Skin epidermis (tissue), 12 donors: ENCODE measurements around the gene GLE1.

ENCODE experiments used
- H3K27ac ChIP-seq, 21 experiments: fragments of 200-600 bp; sonication (generic) in 11 of 21; one replicate each; pipeline ENCODE4 v1.5.0; 2020; ENCODE audit warnings: mild to moderate bottlenecking in 3 of 21, inconsistent platforms in 2 of 21, moderate library complexity in 2 of 21
- H3K4me3 ChIP-seq, 7 experiments: fragments of 200-600 bp; sonication (generic) in 2 of 7; one replicate each; pipeline ENCODE4 v1.5.0; 2020; ENCODE audit warnings: inconsistent platforms in 2 of 7, mild to moderate bottlenecking in 2 of 7, moderate library complexity in 1 of 7

The GLE1 gene

DNA sequence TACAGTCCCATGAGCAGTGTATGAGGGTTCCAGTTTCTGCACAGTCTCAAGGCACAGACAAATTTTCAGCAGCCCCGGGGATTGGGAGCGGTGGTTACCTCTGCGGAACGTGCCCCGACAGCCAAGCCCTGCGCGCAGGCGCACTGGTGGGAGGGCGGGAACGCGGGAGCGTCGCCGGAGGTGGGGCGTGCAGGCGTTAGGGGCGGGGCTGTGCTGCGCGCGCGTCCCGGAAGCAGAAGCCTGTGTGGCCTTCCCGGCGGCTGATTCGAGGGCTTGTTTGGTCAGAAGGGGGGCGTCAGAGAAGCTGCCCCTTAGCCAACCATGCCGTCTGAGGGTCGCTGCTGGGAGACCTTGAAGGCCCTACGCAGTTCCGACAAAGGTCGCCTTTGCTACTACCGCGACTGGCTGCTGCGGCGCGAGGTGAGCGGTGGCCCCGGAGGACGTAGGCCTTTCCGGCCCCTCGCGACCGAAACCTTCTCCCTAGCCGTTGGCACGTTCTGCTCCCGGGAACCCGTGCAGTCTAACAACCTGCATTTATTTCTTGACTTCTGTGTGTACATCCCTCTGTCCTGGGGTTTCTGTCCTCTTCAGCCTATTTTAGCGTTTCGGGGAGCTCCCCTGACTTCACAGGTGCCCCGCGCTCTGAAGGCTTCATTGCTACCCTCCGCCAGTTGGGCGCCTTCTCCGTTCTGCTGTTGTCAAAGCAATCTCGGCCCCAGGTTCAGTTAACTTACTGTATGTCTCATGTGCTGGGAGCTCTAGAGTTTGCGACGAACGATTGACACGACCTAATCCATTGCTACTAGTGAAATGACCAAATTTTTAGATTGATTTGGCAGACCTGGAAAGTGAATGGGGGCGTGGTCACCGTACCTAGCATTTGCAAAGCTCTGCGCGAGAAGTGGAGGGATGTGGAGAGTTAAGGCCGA is at the start of gene GLE1:
Gene GLE1 (plus strand): TSS at position 235 of the 929 bp plus-strand sequence. CDS start 87 bp downstream, at position 322.
- Histone ChIP-seq H3K4me3 (peak within 1 kb of the TSS; percentile 64 to 89 (median 88)), H3K27ac (peak within 1 kb of the TSS; percentile 49 to 94 (median 85))

DNA sequence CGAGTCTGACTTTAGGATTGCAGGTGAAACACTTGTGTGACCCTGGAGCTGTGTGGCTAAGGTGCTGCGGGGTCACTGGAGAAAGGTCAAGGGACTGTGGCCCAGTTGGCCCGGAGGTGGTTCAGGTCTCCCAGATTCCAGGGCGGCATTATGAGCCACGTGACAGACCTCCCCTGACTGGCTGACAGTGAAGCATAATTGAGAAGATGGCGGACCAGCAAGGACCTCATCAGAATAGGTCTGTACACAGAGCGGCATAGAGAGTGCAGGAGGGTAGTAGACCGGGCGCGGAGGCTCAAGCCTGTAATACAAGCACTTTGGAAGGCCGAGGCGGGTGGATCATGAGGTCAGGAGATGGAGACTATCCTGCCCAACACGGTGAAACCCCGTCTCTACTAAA is 49.5 kb upstream of the GLE1 start:
- H3K4me3 ChIP-seq: peak overlapping the region in 1 of 7 experiments; percentile 77

DNA sequence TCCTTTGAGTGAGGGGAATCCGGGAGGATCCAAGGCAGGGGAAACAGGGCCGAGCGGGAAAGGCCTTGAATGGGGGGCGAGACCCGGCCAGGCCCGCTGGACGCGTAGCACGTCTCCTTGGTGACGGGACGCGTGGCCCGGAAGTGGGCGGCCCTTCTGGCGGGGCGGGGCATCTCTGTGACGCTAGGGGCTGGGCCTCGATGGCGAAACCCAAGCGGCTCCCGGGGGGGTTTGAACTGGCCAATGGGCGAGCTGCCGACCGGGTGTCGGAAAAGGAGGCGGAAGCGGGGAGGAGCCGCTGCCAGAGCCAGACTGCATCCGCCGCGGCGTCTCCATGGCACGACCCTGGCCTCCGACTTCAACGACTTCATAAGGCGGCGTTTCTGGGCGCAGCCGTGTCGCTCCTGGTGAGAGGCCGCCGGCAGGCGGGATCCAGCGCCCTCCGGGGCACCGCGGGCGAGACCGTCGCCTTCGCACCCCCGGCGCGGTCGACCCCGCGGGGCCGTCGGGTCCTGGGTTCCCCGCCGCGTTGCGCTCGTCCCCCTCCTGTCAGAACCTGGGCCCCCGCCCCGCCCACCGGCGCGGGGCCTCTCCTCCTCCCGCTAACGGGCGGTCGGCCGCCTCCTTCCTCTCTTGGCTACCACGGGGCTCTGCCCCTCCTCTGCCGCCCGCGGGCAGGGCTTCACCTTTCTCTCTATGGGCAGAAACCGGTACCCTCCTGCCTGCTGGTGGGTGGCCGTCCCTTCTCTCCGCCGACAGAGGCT is 48.5 kb upstream of the GLE1 start, which contains the start of gene ODF2:
Gene ODF2 (plus strand): TSS at position 158 of the 764 bp plus-strand sequence. CDS start 86 bp downstream, at position 244.
- Histone ChIP-seq H3K27ac (peak within 1 kb of the TSS; percentile 36 to 97 (median 88)), H3K4me3 (peak within 1 kb of the TSS; percentile 69 to 100 (median 85))

More for the DNA sequence above, 49.5 kb upstream of the GLE1 start:
- peak overlapping the region in 2 of 21 experiments; percentile 73 to 86 for H3K27ac ChIP-seq

GRCh38 chr9:128456613-128457061 is 47.9 kb upstream of the GLE1 start:
- H3K27ac ChIP-seq: peak overlapping the region in 20 of 21 experiments; percentile 60 to 97 (median 88)
- peak overlapping the region; percentile 69 to 100 (median 85) for H3K4me3 ChIP-seq

DNA sequence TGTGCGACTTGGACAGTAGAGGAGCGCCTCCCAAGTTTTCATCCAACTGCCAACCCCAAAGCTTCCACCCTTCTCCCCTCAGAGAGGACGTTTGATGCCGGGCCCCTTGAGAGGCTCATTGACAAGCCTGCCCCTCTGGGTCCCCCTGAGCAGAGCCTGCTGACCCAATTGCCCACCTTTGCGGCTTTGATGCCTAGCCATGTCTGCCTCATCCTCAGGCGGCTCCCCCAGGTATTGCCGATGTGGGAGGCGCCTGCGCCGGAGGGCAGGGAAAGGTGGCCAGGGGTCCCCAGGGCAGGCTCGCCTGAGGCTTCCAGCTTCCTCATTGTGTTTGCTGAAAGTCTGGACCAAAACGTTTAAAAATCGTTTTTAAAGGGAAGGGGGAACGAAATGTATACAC is 47.3 kb upstream of the GLE1 start:
- H3K27ac ChIP-seq: peak overlapping the region in 6 of 21 experiments; percentile 44 to 97 (median 88)

DNA sequence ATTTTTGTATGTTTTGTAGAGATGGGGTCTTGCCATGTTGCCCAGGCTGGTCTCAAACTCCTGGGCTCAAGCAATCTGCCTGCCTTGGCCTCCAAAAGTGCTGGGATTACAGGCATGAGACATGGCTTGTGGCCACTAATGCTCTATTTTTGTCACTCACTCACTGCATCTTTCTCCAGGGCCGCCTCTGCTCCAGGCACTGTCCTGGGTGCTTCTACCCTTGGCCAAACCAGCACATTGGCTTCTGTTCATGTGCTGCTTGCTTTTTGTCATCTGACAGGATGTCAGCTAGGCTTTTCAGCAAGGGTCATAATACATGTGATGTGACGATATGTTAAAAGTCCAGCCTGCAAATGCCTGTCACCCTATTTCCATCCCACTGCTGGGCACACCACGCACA is 45.5 kb upstream of the GLE1 start:
- H3K27ac ChIP-seq: no peak overlapping the region
- no peak overlapping the region for H3K4me3 ChIP-seq

More for the DNA sequence above, 47.3 kb upstream of the GLE1 start:
- H3K4me3 ChIP-seq: peak overlapping the region; percentile 69 to 100 (median 85)

DNA sequence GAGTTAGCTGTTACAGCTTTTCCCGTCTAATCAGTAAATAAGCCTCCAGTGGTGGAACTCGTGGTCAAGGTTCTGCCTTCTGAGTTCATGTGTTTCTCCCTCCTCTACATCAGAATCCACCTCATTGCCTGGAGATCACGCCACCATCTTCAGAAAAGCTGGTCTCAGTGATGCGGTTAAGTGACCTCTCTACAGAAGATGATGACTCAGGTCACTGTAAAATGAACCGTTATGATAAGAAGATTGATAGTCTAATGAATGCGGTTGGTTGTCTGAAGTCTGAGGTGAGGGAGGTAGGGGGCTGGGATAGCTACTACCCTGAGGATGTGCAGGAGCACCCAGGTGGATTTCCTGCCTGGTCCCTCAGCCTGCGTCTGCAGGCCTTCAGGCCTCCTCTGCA is 35.4 kb upstream of the GLE1 start:
- Histone ChIP-seq H3K4me3 (no peak overlapping the region), H3K27ac (no peak overlapping the region)

DNA sequence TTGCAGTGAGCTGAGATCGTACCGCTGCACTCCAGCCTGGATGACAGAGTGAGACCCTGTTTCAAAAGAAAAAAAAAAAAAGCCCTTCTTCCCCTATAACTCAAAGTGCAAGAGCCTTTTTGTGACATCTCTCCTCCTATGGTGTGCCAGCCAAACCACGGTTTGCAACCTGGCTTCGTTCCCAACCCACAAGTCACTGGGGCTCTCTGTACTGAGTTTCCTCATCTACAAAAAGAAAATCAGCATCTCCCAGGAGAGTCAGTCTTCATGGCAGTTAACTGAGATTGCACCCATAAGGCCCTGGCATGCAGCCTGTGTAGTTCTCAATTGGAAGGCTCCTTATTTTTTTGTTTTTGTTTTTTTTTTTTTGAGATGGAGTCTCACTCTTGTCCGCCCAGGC is 34.0 kb upstream of the GLE1 start:
- H3K27ac ChIP-seq: no peak overlapping the region
- H3K4me3 ChIP-seq: no peak overlapping the region

GRCh38 chr9:128473104-128473503 is 31.4 kb upstream of the GLE1 start:
- H3K4me3 ChIP-seq: no peak overlapping the region
- H3K27ac ChIP-seq: no peak overlapping the region

- H3K4me3 ChIP-seq: no peak overlapping the region
These were observed 28.7 kb upstream of the GLE1 start for GRCh38 chr9:128475867-128476266.

DNA sequence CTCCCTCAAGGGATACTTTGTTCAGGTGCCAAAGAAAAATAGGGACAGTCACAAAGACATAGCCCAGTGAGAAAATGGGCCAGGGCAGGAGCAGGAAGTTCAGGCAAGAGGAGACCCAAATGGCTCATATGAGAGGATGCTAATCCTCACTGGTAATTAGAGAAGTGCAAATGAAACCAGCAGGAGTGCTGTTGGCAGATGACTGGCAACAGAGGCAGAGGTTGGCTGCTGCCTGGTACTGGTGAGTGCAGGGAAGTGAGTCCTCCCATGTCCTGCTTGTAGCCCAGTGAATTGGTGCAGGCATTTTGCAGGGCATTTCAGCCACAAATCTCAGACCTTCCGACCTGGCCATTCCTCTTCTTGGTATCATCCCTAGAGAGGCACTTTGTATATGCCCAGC is 25.3 kb upstream of the GLE1 start:
- no peak overlapping the region for H3K27ac ChIP-seq

More at GRCh38 chr9:128475867-128476266, 28.7 kb upstream of the GLE1 start:
- H3K27ac ChIP-seq: no peak overlapping the region

DNA sequence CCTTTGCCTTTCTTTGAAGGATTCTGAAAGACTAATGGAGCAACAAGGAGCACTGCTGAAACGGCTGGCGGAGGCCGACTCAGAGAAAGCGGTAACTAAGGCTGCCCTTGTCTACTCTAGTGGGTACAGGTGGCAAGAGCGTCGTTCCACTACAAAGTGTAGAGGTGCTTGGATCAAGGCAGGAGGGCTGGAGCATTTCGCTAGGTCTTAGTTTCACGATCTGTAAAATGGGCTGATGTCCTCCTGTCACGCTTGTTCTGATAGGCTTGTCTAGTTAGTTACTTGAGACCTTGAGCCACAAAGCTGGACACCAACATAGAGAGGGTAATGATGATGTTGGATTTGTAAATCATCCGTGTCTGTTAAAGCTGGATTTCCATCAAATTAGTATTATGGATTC is 23.0 kb upstream of the GLE1 start:
- Histone ChIP-seq H3K27ac (no peak overlapping the region), H3K4me3 (no peak overlapping the region)

More for the DNA sequence above, 25.3 kb upstream of the GLE1 start:
- H3K4me3 ChIP-seq: no peak overlapping the region

DNA sequence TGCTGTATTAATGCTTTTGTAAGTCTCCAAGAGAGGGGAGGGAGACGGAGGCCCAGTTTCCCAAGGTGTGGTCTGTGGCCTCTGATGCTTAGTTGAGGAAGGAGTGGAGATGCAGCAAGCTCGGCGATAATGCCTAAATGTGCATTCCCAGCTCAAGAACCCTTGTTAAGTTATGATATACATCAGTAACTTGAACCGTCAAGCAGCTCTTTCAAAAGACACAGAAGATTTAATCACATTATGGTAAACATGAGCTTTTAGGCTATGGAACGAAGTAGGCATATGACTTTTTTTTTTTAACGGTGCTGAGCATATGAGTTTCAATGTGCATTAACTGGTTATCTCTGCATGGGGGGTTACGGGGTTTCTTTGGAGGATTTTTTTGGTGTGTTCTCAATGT is 22.3 kb upstream of the GLE1 start:
- no peak overlapping the region for H3K27ac ChIP-seq

DNA sequence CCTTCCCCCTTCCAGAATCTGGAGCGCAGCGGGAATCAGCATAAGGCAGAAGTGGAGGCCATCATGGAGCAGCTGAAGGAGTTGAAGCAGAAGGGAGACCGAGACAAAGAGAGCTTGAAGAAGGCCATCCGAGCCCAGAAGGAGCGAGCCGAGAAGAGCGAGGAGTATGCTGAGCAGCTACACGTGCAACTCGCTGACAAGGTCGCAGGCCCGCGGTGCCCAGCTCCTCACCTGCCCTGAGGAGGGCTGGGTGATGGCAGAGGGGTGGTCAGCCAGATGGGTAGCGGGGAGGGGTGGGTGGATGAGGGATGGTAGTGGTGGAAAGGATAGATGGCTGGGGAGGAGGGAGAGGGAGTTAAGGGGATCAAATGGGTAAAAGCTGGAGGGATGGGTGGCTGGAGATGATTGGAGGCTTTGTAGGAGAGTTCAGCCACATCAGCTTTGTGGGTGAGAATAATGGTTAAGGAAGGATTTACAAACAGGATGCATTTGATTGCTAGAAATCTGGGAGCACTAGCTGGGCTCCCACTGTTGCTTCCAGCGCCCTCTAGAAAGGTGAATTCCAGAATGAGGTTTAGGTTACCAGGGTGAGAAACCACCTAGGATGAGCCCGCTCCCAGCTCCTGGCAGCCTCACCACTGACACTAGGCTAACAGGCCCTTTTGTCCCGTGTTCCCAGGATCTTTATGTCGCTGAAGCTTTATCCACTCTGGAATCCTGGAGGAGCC is 19.7 kb upstream of the GLE1 start:
- Histone ChIP-seq H3K4me3 (no peak overlapping the region), H3K27ac (no peak overlapping the region)

More for the DNA sequence above, 22.3 kb upstream of the GLE1 start:
- H3K4me3 ChIP-seq: no peak overlapping the region

- Histone ChIP-seq H3K27ac (no peak overlapping the region), H3K4me3 (no peak overlapping the region)
These were observed 19.1 kb upstream of the GLE1 start for GRCh38 chr9:128485414-128485855.

DNA sequence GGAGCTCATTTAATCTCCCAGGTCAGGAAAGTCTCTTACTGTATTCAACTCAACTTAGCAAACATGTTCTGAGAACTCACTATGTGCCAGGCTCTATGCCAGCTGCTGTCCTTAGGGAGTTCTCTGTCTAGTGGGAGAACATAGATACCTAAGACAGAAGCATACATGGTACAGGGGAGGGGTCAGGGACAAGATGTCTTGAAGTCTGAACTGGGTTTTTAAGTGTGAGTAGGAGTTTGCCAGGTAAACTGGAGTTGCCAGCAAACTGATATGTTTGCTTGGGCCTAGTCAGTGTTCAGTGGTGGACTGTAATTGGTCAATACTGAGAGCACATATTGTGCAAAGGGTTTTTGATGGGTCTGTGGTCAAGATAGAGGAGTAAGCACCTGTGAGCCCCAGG is 18.3 kb upstream of the GLE1 start:
- Histone ChIP-seq H3K4me3 (no peak overlapping the region), H3K27ac (no peak overlapping the region)

- Histone ChIP-seq H3K27ac (no peak overlapping the region), H3K4me3 (no peak overlapping the region)
These were observed 11.1 kb upstream of the GLE1 start for GRCh38 chr9:128493424-128493823.

GRCh38 chr9:128494108-128494745 is 10.3 kb upstream of the GLE1 start:
- Histone ChIP-seq H3K27ac (peak overlapping the region in 2 of 21 experiments; percentile 10 to 16), H3K4me3 (no peak overlapping the region)

GRCh38 chr9:128494746-128495129 is 9.8 kb upstream of the GLE1 start:
- H3K27ac ChIP-seq: no peak overlapping the region

More at GRCh38 chr9:128494746-128495129, 9.8 kb upstream of the GLE1 start:
- H3K4me3 ChIP-seq: no peak overlapping the region
